Stimulated activated CD4-positive, alpha-beta T cell treated with anti-CD3 and anti-CD28 coated beads, Interleukin-1b, Interleukin-23, amount 100 ng/mL, for 4 hours (primary cell): ENCODE results near the gene B9D1.

Experiments
- DNase-seq, 2 donors: peaks; one replicate each; pipeline ENCODE4 v3.0.0-alpha.2; 2020; ENCODE audit warnings: low read depth in 2 of 2

The B9D1 gene

DNA sequence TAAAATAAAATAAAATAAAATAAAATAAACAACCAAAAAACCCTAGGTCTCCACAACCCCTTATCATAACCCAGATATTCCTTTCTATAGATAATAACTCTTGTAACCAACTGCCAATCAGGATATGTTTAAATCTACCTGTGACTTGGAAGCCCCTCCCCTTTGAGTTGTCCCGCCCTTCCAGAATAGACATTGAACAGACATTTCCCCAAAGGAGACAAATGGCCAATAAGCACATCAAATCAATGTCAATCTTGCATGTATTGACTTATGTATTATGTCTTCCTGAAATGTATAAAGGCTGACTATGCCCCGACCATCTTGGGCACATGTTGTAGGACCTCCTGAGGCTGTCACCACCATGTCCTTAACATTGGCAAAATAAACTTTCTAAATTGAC lies 14.3 kb upstream of the B9D1 start:
- no peak for DNase-seq

DNA sequence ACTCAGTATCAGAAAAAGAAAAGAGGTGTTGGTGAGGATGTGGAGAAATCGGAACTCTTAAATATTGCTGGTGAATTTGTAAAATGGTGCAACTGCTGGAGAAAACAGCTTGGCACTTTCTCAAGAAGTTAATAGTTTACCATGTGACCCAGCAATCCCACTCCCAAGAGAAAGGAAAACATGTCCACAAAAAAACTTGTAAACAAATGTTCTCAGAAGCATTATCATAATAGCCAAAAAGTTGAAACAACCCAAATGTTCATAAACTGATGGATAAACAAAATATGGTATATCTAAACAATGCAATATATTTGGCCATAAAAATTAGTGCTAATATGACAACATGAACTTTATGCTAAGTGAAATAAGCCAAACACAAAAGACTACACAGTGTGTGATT lies 13.2 kb upstream of the B9D1 start:
- no peak for DNase-seq

DNA sequence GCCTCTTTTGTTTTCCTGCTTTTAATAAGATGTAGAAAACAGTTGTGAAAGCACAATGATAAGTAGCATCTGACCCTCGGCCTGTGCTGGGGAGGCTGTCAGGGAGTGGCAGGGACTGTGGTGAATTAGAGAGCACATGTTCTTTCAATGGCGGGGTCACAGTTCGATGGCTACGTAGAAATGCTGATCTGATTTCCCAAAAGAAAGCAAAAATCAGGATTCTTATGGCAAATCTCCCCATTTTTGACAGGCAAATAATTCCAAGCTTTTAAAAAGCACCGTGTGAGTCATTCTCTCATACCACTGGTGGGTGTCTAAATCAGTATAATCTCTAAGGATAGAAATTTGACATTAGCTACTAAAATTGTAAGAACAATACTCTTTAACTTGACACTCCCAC lies 11.6 kb upstream of the B9D1 start:
- no peak for DNase-seq

DNA sequence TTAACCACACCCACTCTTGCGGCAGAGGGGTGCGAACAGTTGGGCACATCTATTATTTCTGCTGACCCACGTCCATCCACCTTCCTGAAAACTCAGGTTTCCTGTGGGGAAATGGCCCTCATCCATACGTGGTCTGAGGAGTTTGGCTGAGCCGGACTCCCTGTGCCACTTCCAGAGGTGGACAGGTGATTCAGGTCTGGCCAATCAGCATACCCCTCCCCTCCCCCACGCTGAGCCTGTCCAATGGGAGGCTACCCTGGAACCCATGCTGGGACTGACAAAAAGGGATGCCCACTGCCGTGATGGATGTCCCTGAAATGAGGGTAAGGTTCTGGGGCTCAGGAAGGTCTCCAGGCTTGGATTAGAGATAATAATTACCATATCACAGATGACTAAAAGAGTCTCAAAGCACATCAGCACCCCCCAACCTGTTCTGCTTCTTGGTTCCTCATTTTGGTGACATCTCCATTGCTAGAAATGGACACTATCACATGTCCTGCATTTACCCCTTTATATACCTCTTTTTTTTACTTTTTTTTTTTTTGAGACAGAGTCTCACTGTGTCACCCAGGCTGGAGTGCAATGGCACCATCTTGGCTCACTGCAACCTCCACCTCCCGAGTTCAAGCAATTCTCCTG lies 10.5 kb upstream of the B9D1 start:
- DNase-seq = no peak

GRCh38 chr17:19372439-19372838 lies 9.9 kb upstream of the B9D1 start:
- DNase-seq = no peak

DNA sequence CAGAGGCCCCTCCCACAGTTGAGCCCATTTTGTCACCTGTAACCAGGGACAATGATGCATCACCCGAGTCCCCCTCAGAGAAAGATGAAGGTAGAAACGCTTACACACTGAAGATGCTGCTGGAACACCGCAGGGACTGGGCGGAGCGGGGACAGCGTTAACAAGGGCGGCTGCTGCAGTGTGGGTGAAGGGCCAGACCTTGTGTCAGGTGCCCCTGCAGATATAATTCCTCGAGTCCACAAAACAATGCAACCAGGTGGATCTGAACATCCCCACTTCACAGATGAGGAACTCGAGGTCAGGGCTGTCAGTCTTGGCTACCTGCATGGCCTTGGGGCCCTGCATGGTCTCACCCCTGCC lies 9.5 kb upstream of the B9D1 start:
- DNase-seq = no peak

GRCh38 chr17:19371259-19372010 lies 8.9 kb upstream of the B9D1 start:
- no peak for DNase-seq

DNA sequence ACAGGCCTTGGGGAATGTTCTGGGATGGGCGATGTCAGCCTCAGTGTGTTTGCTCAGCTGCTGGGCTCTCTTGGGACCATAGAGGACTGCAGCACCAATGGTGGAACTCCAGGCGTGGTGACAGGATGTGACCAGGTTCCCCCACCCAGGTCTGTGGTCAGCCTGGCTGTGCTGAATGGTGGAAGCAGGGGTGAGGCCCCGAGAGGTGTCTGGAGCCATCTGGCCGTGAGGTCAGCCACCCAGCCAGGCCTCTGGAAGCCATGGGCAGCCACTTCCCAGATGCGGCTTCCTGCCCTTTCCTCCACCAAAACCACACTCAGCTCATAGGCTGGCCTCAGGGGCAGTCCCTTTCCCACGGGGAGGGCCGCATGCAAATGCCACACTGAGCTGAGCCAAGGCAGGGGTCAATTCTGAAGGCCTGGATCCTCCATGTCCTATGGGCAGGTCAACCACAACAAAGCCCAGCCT lies 8.0 kb upstream of the B9D1 start:
- DNase-seq = no peak

DNA sequence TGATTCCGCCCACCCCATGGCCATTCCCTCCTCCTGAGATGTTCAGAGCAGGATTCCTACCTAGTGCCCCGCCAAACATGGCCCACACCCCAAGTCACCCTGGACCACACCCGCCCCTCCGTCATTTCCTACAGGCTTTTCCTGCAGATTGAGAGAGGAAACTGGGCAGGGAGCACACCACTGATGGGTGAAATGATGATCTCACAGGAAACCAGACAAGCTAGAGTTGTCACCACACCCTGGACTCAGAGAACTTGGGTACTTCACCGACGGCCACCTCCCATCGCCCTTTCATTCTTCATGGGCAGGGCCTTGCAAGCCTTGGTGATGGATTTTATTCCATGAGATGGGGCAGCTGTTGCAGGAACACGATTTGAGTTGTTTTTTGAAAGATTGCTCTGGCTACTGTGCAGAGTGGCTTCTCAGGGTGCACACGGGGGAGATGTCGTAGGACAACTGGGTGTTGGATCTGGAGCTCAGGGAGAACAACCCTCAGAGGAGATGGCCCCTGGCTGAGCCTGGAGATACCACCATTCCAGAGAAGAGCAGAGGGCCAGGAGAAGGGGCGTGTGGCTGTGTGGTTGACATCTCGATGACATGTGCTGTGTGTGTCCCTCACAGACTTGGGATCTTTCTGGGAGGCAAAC lies 7.4 kb upstream of the B9D1 start:
- DNase-seq = no peak

DNA sequence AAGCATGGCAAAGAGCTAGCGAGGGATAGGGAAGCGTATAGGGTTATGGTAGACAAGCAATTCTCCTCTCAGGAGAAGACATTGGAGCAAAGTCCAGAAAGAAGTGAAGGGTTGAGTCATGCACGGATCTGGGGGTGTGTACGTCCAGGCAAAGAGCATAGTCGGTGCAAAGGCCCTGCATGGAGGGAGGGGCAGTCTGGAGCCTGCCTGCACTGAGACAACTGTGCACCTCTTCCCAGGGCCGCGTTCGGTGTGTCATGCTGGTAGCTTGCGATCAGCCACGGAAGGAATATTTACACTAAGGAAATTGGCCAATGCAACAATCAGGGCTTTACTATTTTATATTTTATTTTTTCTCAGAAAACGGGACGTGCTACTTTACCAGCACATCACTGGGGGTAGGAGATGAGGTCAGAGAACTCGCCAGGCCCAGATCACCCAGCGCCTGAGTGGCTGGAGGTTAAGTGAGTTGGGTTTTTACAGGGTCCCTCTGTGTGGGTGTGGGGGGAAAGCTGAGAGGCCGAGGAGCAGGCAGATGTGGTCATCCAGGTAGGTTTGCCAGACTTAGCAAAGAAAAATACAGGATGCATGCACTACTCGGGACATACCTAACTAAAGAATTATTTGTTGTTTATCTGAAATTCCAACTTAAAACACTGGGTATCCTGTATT lies 6.7 kb upstream of the B9D1 start:
- no peak for DNase-seq

DNA sequence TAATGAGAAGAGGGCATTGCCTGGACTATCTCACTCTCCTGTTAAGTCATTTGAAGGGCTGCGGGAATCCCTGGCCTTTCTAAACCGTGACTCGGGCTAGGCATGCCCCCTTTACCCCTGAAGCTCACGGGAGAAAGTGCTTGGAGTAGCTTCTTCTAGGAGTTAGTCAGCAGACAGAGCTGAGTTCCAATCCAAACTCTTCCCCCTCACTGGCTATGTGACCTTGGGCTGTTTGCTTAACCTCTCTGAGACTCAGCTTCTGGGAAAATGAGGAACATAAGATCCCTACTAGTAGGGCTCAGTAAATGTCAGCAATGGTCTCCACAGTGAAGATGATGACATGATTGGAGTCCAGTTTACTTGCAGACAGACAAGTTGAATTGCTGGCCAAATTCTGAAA lies 5.7 kb upstream of the B9D1 start:
- no peak for DNase-seq

GRCh38 chr17:19366637-19366972 lies 4.1 kb upstream of the B9D1 start:
- DNase-seq = no peak

DNA sequence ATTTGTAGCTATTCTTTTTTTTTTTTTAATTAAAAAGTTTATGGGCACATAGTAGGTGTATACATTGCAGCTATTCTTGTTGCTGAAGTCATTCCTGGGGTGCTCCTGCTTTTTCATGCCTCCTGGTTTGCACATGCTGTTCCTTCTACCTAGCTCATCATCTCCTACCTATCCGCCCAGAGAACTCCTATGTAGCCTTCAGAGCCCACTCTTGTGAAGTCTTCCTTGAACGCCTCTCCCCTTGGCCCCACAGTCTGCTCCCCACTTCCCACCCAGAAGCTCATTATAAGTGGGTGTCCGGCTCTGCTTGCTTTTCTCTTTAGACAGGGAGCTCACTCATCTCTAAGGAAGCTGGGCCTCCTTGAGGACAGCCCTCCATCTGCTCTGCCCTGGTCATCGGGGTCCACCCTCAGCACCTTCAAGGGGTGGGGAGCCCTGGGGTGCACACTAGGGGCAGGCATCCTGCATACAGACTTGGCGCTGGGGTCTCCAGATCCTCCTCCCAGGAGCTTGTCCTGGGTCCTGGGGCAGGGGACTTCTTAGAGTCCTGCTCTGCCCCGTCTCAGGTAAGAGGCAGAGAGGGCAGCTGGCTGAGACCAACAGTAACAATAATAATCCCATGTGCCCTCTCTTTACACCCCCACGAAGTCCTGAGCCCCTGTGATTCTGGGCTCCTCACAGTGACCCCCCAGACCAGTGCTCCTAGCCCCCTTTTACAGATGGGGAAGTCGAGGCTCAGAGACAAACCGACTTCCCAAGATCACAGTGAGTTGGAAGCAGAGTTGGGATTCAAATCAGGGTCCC lies 3.5 kb upstream of the B9D1 start:
- DNase-seq = no peak

DNA sequence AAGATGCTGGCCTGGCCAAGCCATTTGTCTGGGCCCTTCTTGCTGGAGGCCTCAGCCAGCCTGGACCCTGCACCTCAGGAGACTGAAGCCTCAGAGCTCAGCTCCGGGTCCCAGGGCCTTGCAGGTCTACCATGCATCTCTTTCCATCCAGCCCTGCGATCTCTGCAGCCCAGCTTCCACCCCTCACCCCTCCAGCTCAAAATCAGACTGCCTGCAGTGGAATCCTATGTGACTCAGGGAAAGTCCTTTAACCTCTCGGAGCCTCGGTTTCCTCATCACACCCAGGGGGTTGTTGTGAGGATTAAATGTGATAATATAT lies 2.9 kb upstream of the B9D1 start:
- no peak for DNase-seq

DNA sequence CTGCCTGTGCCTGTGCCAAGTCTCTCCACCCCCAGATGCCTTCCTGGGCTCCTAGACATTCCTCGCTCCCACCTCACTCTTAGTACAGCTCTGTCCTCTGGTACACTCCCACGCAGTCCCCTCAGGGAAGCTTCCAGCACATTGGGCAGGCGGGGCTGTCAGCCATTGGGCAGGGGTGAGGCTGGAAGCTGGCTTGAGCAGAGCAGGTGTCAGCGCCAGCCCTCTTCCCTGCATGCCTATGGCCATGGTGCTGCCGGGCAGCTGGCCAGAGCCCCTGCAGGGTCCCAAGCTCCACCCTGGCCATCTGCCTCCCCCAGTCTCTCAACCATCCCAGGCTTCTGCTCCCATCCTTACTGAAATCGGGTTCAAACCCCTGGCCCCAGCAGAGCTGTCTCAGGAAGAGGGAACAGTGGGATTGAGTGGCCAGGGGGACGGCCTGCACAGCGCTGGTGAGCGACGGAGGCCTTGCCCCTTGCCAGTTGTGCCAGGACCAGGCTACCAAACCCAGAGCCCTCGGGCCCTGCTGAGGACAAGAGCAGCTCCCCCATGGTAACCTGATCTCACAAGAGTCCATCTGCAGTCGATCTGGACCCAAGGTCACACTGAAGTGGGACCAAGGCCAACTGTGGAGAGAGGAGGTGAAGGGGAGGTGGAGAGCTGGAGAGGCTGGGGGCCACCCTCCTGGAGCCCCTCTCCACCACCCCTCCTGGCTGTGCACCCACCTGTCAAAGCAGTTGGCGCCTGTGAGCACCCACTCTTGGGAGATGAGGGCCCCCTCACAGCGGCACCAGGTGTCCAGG lies 2.4 kb upstream of the B9D1 start:
- no peak for DNase-seq

- DNase-seq = no peak
Observed at GRCh38 chr17:19363460-19364035, 1.0 kb upstream of the B9D1 start.

GRCh38 chr17:19363114-19363438 lies 553 bp upstream of the B9D1 start:
- DNase-seq = no peak

DNA sequence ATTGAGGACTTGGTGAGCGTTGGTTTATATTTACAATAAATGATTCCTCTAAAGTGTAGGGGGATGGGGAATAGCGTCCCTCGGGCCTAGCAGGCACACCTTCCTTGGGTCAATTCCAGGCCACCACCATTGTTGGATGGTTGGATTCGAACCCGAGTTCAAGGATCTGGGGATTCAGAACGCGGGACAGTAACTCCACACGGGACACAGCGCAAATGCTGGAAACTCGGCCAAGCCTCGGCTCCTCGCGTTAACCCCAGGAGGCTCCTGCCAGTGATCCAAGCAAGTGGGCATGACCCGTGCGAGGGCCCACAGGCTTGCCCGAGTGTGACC lies 613 bp downstream of the B9D1 start:
- no peak for DNase-seq

DNA sequence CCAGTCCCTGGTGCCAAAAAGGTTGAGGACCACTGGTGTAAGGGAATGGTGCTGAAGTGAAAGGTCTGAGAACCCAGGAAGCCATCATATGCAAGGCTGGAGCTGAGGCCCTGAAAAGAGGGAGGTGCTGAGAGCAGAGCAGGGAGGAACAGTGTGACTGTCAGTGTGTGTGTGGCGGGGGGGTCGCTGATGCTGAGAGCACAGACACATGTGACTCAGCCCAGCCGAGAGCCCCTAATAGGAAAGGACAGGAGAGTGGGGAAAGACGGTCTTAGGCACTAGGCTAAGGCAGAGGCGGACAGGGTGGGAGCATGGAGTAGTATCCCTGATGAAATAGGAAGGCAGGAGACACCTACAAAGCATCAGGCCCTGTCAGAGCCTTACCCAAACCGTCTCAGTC lies 1.2 kb downstream of the B9D1 start:
- no peak for DNase-seq

- no peak for DNase-seq
Observed at GRCh38 chr17:19360772-19361171, 1.8 kb downstream of the B9D1 start.

- no peak for DNase-seq
Observed at GRCh38 chr17:19359856-19360255, 2.7 kb downstream of the B9D1 start.
